ENCODE measurements around the gene TTLL11.

DNA sequence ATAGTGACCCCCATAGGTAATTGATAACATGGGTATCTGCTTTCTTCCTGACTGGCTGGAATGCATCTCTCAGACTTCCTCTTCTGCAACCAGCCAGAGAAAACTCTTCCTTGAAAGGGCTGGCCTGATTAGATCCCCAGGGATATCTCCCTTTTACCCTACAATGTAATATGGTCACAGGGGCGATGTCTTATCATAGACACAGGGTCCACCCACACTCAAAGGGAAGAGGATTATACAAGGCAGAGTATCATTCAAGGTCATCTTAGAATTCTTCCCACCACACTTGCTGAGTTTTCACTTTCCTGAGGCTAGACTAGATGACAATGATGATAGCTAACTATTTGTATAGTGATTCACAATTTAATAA is 33.2 kb downstream of the TTLL11 start:
- TF ChIP-seq, protein P1, sequence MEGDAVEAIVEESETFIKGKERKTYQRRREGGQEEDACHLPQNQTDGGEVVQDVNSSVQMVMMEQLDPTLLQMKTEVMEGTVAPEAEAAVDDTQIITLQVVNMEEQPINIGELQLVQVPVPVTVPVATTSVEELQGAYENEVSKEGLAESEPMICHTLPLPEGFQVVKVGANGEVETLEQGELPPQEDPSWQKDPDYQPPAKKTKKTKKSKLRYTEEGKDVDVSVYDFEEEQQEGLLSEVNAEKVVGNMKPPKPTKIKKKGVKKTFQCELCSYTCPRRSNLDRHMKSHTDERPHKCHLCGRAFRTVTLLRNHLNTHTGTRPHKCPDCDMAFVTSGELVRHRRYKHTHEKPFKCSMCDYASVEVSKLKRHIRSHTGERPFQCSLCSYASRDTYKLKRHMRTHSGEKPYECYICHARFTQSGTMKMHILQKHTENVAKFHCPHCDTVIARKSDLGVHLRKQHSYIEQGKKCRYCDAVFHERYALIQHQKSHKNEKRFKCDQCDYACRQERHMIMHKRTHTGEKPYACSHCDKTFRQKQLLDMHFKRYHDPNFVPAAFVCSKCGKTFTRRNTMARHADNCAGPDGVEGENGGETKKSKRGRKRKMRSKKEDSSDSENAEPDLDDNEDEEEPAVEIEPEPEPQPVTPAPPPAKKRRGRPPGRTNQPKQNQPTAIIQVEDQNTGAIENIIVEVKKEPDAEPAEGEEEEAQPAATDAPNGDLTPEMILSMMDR (conservative IDR thresholded peaks at IDR 0.05), result no peak
- TF ChIP-seq EZH2 (IDR thresholded peaks at IDR 0.05; ENCODE audit: low read depth), result no peak

Measured in PC-9 (cell line).